GM19468 (cell line): ENCODE results near the gene GMPR.

Experiments
- ATAC-seq: cut with Tn5 transposase; IDR thresholded peaks from one replicate; pipeline ENCODE4 v1.9.1; 2021; ENCODE audit warnings: mild to moderate bottlenecking, moderate library complexity, moderate number of reproducible peaks; ENCODE audit not compliant: unreplicated experiment; ENCODE audit errors: extremely low read depth

GMPR gene

GRCh38 chr6:16322666-16323312 lies 84.4 kb downstream of the GMPR start:
- peak; percentile 80 for ATAC-seq

GRCh38 chr6:16324184-16324583 lies 85.8 kb downstream of the GMPR start:
- no peak for ATAC-seq

GRCh38 chr6:16324606-16325225 lies 86.3 kb downstream of the GMPR start:
- no peak for ATAC-seq

GRCh38 chr6:16326531-16326930 lies 88.1 kb downstream of the GMPR start:
- ATAC-seq = no peak

GRCh38 chr6:16326971-16327776 lies 88.8 kb downstream of the GMPR start:
- no peak for ATAC-seq

- no peak for ATAC-seq
These were observed 89.5 kb downstream of the GMPR start for GRCh38 chr6:16327777-16328325.

- ATAC-seq = no peak
These were observed 90.8 kb downstream of the GMPR start for GRCh38 chr6:16329233-16329632.

- peak; percentile 29 for ATAC-seq
These were observed 93.2 kb downstream of the GMPR start for GRCh38 chr6:16331384-16332174.

- ATAC-seq = peak; percentile 67
These were observed 93.8 kb downstream of the GMPR start for GRCh38 chr6:16332175-16332542.

GRCh38 chr6:16333580-16333979 lies 95.2 kb downstream of the GMPR start:
- ATAC-seq = no peak

GRCh38 chr6:16334671-16335070 lies 96.3 kb downstream of the GMPR start:
- no peak for ATAC-seq

- ATAC-seq = no peak
These were observed 96.8 kb downstream of the GMPR start for GRCh38 chr6:16335176-16335575.

- ATAC-seq = no peak
These were observed 97.8 kb downstream of the GMPR start for GRCh38 chr6:16336056-16336818.

GRCh38 chr6:16336911-16337294 lies 98.5 kb downstream of the GMPR start:
- ATAC-seq = no peak

GRCh38 chr6:16337295-16337975 lies 99.0 kb downstream of the GMPR start:
- no peak for ATAC-seq

- ATAC-seq = no peak
These were observed 100.3 kb downstream of the GMPR start for GRCh38 chr6:16338577-16339264.

- no peak for ATAC-seq
These were observed 100.8 kb downstream of the GMPR start for GRCh38 chr6:16339265-16339587.

GRCh38 chr6:16343593-16343992 lies 105.2 kb downstream of the GMPR start:
- no peak for ATAC-seq

- ATAC-seq = no peak
These were observed 106.4 kb downstream of the GMPR start for GRCh38 chr6:16344756-16345155.
